SK-N-SH (cell line): ENCODE data around the gene USP6. TPM values are rescaled to one million over a fixed set of nuclear protein-coding genes. Genes with fewer than 3 reads are reported as not detected.
"Not testable (repeated sequence)": the region's sequence is repeated elsewhere in the genome, so short reads cannot be mapped to it uniquely, and the experiment has no call there.

Experiments
- CTCF ChIA-PET: fragments of 300-600, 350-600 bp; formaldehyde crosslinking; extraction: SDS; loops from one replicate; lab custom pipeline; 2021; lab: Yijun Ruan, JAX
- POLR2A ChIA-PET: fragments of 350-600 bp; sonication (Branson Sonifier 250); formaldehyde crosslinking; extraction: SDS; loops from one replicate; lab custom pipeline; 2020; ENCODE audit warnings: antibody characterized with exemption, inconsistent platforms; lab: Yijun Ruan, JAX
- DNase-seq: peaks from one replicate; pipeline ENCODE4 v3.0.0; 2012
- H2AFZ ChIP-seq: fragments of 200-600 bp; sonication (generic); 2 replicates; pipeline ENCODE4 v1.8.1; 2016; ENCODE audit warnings: antibody characterized with exemption, mild to moderate bottlenecking, low read depth
- H3F3A ChIP-seq: fragments of 200-600 bp; sonication (generic); replicated peaks from 2 replicates; pipeline ENCODE3; 2016; ENCODE audit warnings: antibody characterized with exemption, mild to moderate bottlenecking; ENCODE audit not compliant: insufficient read depth
- H3K27ac ChIP-seq, 2 experiments: fragments of 200-500 bp in 1 of 2; fragments of 200-600 bp in 1 of 2; sonication (Bioruptor generic) in 1 of 2; sonication (generic), shearing (Covaris generic) in 1 of 2; 2 replicates each; pipeline versions ENCODE4 v1.5.1 to v1.6.1; 2014 to 2016; ENCODE audit warnings: low read depth in 2 of 2, inconsistent platforms in 1 of 2, low read length in 1 of 2, mild to moderate bottlenecking in 1 of 2, mixed read lengths in 1 of 2
- H3K27me3 ChIP-seq: fragments of 200-600 bp; sonication (generic), shearing (Covaris generic); 2 replicates; pipeline ENCODE4 v1.6.1; 2016; ENCODE audit warnings: mixed run types; ENCODE audit not compliant: insufficient read depth
- H3K36me3 ChIP-seq, 2 experiments: fragments of 200-500 bp in 1 of 2; fragments of 200-600 bp in 1 of 2; sonication (Bioruptor generic) in 1 of 2; sonication (generic) in 1 of 2; replicated peaks in 1 of 2; 2 replicates each; pipeline versions ENCODE3 to v1.5.1; 2014 to 2016; ENCODE audit warnings: low read length in 1 of 2, mild to moderate bottlenecking in 1 of 2; ENCODE audit not compliant: insufficient read depth in 2 of 2, control insufficient read depth in 1 of 2
- H3K4me1 ChIP-seq, 2 experiments: fragments of 200-500 bp in 1 of 2; fragments of 200-600 bp in 1 of 2; sonication (Bioruptor generic) in 1 of 2; sonication (generic), shearing (Covaris generic) in 1 of 2; 2 replicates each; pipeline versions ENCODE4 v1.5.1 to v1.6.1; 2014 to 2016; ENCODE audit warnings: low read depth in 1 of 2, low read length in 1 of 2, mixed run types in 1 of 2; ENCODE audit not compliant: insufficient read depth in 2 of 2, control insufficient read depth in 1 of 2
- H3K4me2 ChIP-seq: fragments of 200-600 bp; sonication (generic), shearing (Covaris generic); 2 replicates; pipeline ENCODE4 v1.6.1; 2017; ENCODE audit warnings: mixed run types
- H3K4me3 ChIP-seq, 2 experiments: fragments of 200-500 bp in 1 of 2; fragments of 200-600 bp in 1 of 2; sonication (Bioruptor generic) in 1 of 2; sonication (generic), shearing (Covaris generic) in 1 of 2; 2 replicates each; pipeline versions ENCODE4 v1.5.1 to v1.8.1; 2014 to 2016; ENCODE audit warnings: low read depth in 2 of 2, inconsistent platforms in 1 of 2, low read length in 1 of 2, mild to moderate bottlenecking in 1 of 2, mixed read lengths in 1 of 2, moderate library complexity in 1 of 2
- H3K79me2 ChIP-seq: fragments of 200-600 bp; sonication (generic); 2 replicates; pipeline ENCODE4 v1.8.1; 2017; ENCODE audit warnings: mild to moderate bottlenecking; ENCODE audit not compliant: insufficient read depth
- H3K9ac ChIP-seq: fragments of 200-600 bp; sonication (generic); 2 replicates; pipeline ENCODE4 v1.6.1; 2017; ENCODE audit warnings: mixed run types
- H3K9me2 ChIP-seq: fragments of 200-600 bp; sonication (generic); 2 replicates; pipeline ENCODE4 v1.6.1; 2017; ENCODE audit warnings: mixed run types
- H3K9me3 ChIP-seq: fragments of 200-600 bp; sonication (generic); 2 replicates; pipeline ENCODE4 v1.6.1; 2017; ENCODE audit warnings: mixed run types, mild to moderate bottlenecking, moderate library complexity
- H4K20me1 ChIP-seq: fragments of 200-600 bp; sonication (generic); 2 replicates; pipeline ENCODE4 v1.6.1; 2017; ENCODE audit warnings: mild to moderate bottlenecking, mixed run types; ENCODE audit not compliant: insufficient read depth
- CTCF ChIP-seq: fragments of 200-600 bp; sonication (generic); IDR thresholded peaks from 2 replicates; pipeline ENCODE4 v1.6.1; 2017; ENCODE audit warnings: antibody characterized with exemption, mild to moderate bottlenecking, moderate library complexity
- FOSL2 ChIP-seq: IDR thresholded peaks from 2 replicates; pipeline ENCODE4 v1.4.0; 2012; ENCODE audit warnings: low read depth, mild to moderate bottlenecking, moderate library complexity, borderline replicate concordance
- FOXM1 ChIP-seq: IDR thresholded peaks from 2 replicates; pipeline ENCODE4 v1.4.0; 2012; ENCODE audit warnings: low read depth, mild to moderate bottlenecking
- GATA2 ChIP-seq: sonication (generic); formaldehyde crosslinking; IDR thresholded peaks from 2 replicates; pipeline ENCODE4 v1.5.0; 2020; ENCODE audit warnings: mild to moderate bottlenecking, missing genetic modification reagents
- MAX ChIP-seq: IDR thresholded peaks from 2 replicates; pipeline ENCODE4 v1.4.0; 2012; ENCODE audit warnings: low read depth
- MEF2A ChIP-seq: IDR thresholded peaks from 2 replicates; pipeline ENCODE4 v1.4.0; 2012; ENCODE audit warnings: low read depth, borderline replicate concordance
- MXI1 ChIP-seq: IDR thresholded peaks from 2 replicates; pipeline ENCODE4 v1.6.1; 2012; ENCODE audit warnings: mild to moderate bottlenecking, low read depth, low read length, improper control_type of control experiment
- NFIC ChIP-seq: IDR thresholded peaks from 2 replicates; pipeline ENCODE4 v1.4.0; 2012; ENCODE audit warnings: borderline replicate concordance
- NRF1 ChIP-seq: IDR thresholded peaks from 2 replicates; pipeline ENCODE4 v1.6.1; 2012; ENCODE audit warnings: low read depth, mild to moderate bottlenecking, low read length
- PBX3 ChIP-seq: IDR thresholded peaks from 2 replicates; pipeline ENCODE4; 2012
- POLR2AphosphoS5 ChIP-seq: IDR thresholded peaks from 2 replicates; pipeline ENCODE4 v1.6.1; 2012; ENCODE audit warnings: low read depth, low read length
- RAD21 ChIP-seq: IDR thresholded peaks from 2 replicates; pipeline ENCODE4 v1.6.1; 2012; ENCODE audit warnings: mild to moderate bottlenecking, low read length
- RFX5 ChIP-seq: IDR thresholded peaks from 2 replicates; pipeline ENCODE4 v1.6.1; 2012; ENCODE audit warnings: mild to moderate bottlenecking, improper control_type of control experiment, low read length
- SMC3 ChIP-seq: IDR thresholded peaks from 2 replicates; pipeline ENCODE4 v1.6.1; 2012; ENCODE audit warnings: low read depth, low read length, improper control_type of control experiment
- TCF12 ChIP-seq: IDR thresholded peaks from 2 replicates; pipeline ENCODE4 v1.4.0; 2012
- TEAD4 ChIP-seq: IDR thresholded peaks from 2 replicates; pipeline ENCODE4 v1.4.0; 2012; ENCODE audit warnings: mild to moderate bottlenecking, borderline replicate concordance; ENCODE audit not compliant: insufficient read depth
- YY1 ChIP-seq: IDR thresholded peaks from 2 replicates; pipeline ENCODE4 v1.4.0; 2012; ENCODE audit warnings: low read depth, mild to moderate bottlenecking
- WGBS: methylation state at CpG from one replicate; pipeline ENCODE4 v1.1.6; 2017; ENCODE audit warnings: low lambda C conversion rate; 5-methylcytosine and 5-hydroxymethylcytosine counted together
- polyA plus RNA-seq, 3 experiments: library from polyadenylated mRNA; depleted of rRNA; stranded (reverse); fragments of >200 nt; gene quantifications; 2 replicates each; pipeline ENCODE4 v1.2.3, GENCODE V29; 2012

The USP6 gene
- polyA plus RNA-seq, 1 of the 3 experiments (the other 2 are of a cell fraction) = not detected

GRCh38 chr17:5121186-5121841 lies 5.5 kb downstream of the USP6 start:
- H3F3A ChIP-seq = no peaks in the 10 kb centered on the region
- no peak for DNase-seq
- TF ChIP-seq PBX3 = no peak
- TF ChIP-seq FOXM1 = no peak
- TF ChIP-seq MAX = no peak
- no peak for TF ChIP-seq TCF12
- TF ChIP-seq TEAD4 = no peak
- TF ChIP-seq NRF1 = no peak
- TF ChIP-seq, all 33 proteins: peak for 0
- no peaks in the 10 kb centered on the region; a peak in 1 of 4 replicates for H3K4me1 ChIP-seq
- H3K9me2 ChIP-seq = no peaks in the 10 kb centered on the region
- no peaks in the 10 kb centered on the region for H3K9me3 ChIP-seq
- H3K79me2 ChIP-seq = no peaks in the 10 kb centered on the region
- no peak overlapping the region for H2AFZ ChIP-seq
- 78% methylated on average over 10 of the region's 16 CpGs for WGBS
- no peak overlapping the region for H3K4me3 ChIP-seq
- no peak overlapping the region for H3K27ac ChIP-seq
- H3K36me3 ChIP-seq = no peaks in the 10 kb centered on the region
- no peak overlapping the region for H3K4me2 ChIP-seq
- no peaks in the 10 kb centered on the region for H4K20me1 ChIP-seq
- ChIA-PET CTCF (no interaction called here), POLR2A (no interaction called here)
- no peak overlapping the region for H3K9ac ChIP-seq
- H3K27me3 ChIP-seq = peaks cover 11% of the 10 kb centered on the region; the same call in 1 of the 2 replicates

DNA sequence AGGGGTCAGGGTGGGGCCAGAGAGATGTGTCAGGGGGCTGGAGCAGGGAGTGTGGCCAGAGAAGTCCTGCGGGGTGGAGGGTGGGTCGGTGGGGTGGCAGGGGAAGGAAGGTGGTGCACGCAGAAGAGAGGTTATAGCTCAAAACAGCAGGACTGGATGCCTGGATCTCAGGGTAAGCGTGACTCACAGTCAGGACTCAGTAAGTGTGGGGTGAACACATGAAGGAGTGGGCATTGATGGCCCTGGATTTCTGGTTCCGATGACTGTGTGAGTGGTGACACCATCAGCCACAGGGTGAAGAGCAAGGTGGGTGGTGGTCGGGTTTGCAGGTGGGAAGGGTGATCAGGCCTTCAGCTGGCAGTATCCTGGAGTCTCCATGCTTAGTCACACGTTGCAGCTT lies 6.2 kb downstream of the USP6 start:
- H3K36me3 ChIP-seq, H4K20me1 ChIP-seq, H3K79me2 ChIP-seq, H3K9ac ChIP-seq, H3K27ac ChIP-seq, DNase-seq, H3K4me3 ChIP-seq, H3K27me3 ChIP-seq, H3K9me2 ChIP-seq, H3K4me2 ChIP-seq, POLR2A ChIA-PET, H3K9me3 ChIP-seq, H3K4me1 ChIP-seq, H3F3A ChIP-seq, H2AFZ ChIP-seq, CTCF ChIA-PET: not testable (repeated sequence)
- WGBS = 81% methylated on average over 5 of the region's 7 CpGs

- DNase-seq = peak; percentile 67
- no peak for TF ChIP-seq MXI1
- TF ChIP-seq YY1 = no peak
- TF ChIP-seq NFIC = no peak
- TF ChIP-seq MEF2A = no peak
- TF ChIP-seq SMC3 = no peak
- no peak for TF ChIP-seq RAD21
- no peak for TF ChIP-seq GATA2 (CRISPR knock-in tag)
- TF ChIP-seq CTCF = no peak
- TF ChIP-seq POLR2AphosphoS5 = no peak
- no peak for TF ChIP-seq RFX5
- TF ChIP-seq FOSL2 = no peak
- TF ChIP-seq PBX3 = no peak
These were observed 6.9 kb downstream of the USP6 start for GRCh38 chr17:5122586-5123342.

More at GRCh38 chr17:5122586-5123342, 6.9 kb downstream of the USP6 start:
- H3K4me1 ChIP-seq = no peaks in the 10 kb centered on the region; a peak in 1 of 4 replicates
- 23% methylated on average over 41 of the region's 75 CpGs for WGBS
- H3K4me2 ChIP-seq = no peak overlapping the region
- H3K79me2 ChIP-seq = no peaks in the 10 kb centered on the region
- H3K36me3 ChIP-seq = no peaks in the 10 kb centered on the region
- no peaks in the 10 kb centered on the region for H4K20me1 ChIP-seq
- POLR2A ChIA-PET = no interaction called here
- H3K4me3 ChIP-seq = peak overlapping the region in 1 of 2 experiments; percentile 31; a peak in 1 of 4 replicates
- H3K27ac ChIP-seq = no peak overlapping the region
- no peaks in the 10 kb centered on the region for H3K9me3 ChIP-seq
- H2AFZ ChIP-seq = no peak overlapping the region
- H3K27me3 ChIP-seq = peaks cover 9% of the 10 kb centered on the region; the same call in 1 of the 2 replicates
- CTCF ChIA-PET = no interaction called here
- H3K9ac ChIP-seq = no peak overlapping the region
- no peaks in the 10 kb centered on the region for H3K9me2 ChIP-seq
- no peaks in the 10 kb centered on the region for H3F3A ChIP-seq
